Prostate gland (tissue), 2 donors: ENCODE results near the gene RHOT1.

Source experiments
- POLR2AphosphoS5 ChIP-seq: sonication (generic); formaldehyde crosslinking; IDR thresholded peaks from one replicate; pipeline ENCODE4 v1.6.1; 2017; ENCODE audit warnings: antibody characterized with exemption
- TF ChIP-seq, protein P1 (sequence below), 4 experiments: fragments of 200-600 bp in 2 of 4; fragments of 450-650 bp in 2 of 4; sonication (generic) in 2 of 4; IDR thresholded peaks; 1 replicate in 3 of 4; 2 replicates in 1 of 4; pipeline ENCODE4 v1.5.1; 2016 to 2019; ENCODE audit warnings: antibody characterized with exemption in 4 of 4, mild to moderate bottlenecking in 2 of 4, moderate library complexity in 2 of 4

DNA sequence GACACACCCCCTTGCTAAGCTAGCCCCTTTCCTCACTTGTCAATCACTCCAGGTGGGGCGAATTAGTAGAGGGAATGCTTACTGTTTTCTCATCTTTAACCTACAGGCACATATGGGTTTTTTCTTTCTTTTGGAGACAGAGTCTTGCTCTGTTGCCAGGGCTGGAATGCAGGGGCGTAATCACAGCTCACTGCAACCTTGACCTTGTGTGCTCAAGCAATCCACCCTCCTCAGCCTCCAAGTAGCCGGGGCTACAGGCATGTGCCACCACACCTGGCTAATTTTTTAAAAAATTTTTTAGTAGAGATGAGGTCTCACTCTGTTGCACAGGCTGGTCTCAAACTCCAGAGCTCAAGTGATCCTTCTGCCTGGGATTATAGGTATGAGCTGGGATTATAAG lies 84.6 kb downstream of the RHOT1 start:
- TF ChIP-seq, protein P1, sequence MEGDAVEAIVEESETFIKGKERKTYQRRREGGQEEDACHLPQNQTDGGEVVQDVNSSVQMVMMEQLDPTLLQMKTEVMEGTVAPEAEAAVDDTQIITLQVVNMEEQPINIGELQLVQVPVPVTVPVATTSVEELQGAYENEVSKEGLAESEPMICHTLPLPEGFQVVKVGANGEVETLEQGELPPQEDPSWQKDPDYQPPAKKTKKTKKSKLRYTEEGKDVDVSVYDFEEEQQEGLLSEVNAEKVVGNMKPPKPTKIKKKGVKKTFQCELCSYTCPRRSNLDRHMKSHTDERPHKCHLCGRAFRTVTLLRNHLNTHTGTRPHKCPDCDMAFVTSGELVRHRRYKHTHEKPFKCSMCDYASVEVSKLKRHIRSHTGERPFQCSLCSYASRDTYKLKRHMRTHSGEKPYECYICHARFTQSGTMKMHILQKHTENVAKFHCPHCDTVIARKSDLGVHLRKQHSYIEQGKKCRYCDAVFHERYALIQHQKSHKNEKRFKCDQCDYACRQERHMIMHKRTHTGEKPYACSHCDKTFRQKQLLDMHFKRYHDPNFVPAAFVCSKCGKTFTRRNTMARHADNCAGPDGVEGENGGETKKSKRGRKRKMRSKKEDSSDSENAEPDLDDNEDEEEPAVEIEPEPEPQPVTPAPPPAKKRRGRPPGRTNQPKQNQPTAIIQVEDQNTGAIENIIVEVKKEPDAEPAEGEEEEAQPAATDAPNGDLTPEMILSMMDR (IDR thresholded peaks at IDR 0.05) = no peak
- TF ChIP-seq POLR2AphosphoS5 = no peak
